GM12878 (cell line): ENCODE results near the gene DMXL1.

Experiments
- EP300 ChIP-seq, 2 experiments: fragments of 150-350 bp in 1 of 2; IDR thresholded peaks; 2 replicates each; pipeline ENCODE4 v1.6.1; 2011 to 2012; ENCODE audit warnings: low read depth in 2 of 2, low read length in 2 of 2, borderline replicate concordance in 1 of 2, improper control_type of control experiment in 1 of 2, inconsistent platforms in 1 of 2; ENCODE audit not compliant: control insufficient read depth in 1 of 2
- GABPA ChIP-seq: IDR thresholded peaks from 2 replicates; pipeline ENCODE4 v1.6.1; 2014; ENCODE audit warnings: antibody characterized with exemption, low read depth, mild to moderate bottlenecking, inconsistent platforms
- HDGF ChIP-seq: fragments of 450-650 bp; IDR thresholded peaks from 2 replicates; pipeline ENCODE4 v1.6.1; 2016; ENCODE audit warnings: antibody characterized with exemption
- RBBP5 ChIP-seq: fragments of 200-600 bp; sonication (generic); conservative IDR thresholded peaks from 2 replicates; pipeline ENCODE4 v1.6.1; 2016
- SIX5 ChIP-seq: IDR thresholded peaks from 2 replicates; pipeline ENCODE4 v1.6.1; 2011; ENCODE audit warnings: mild to moderate bottlenecking, low read depth, low read length, moderate library complexity; ENCODE audit not compliant: severe bottlenecking
- SRF ChIP-seq, 2 experiments: IDR thresholded peaks; 2 replicates each; pipeline ENCODE4 v1.6.1; 2011; ENCODE audit warnings: low read depth in 2 of 2, low read length in 2 of 2, mild to moderate bottlenecking in 1 of 2, moderate library complexity in 1 of 2
- TCF3 ChIP-seq: IDR thresholded peaks from 2 replicates; pipeline ENCODE4 v1.6.1; 2012; ENCODE audit warnings: low read depth, mild to moderate bottlenecking, low read length, borderline replicate concordance; ENCODE audit not compliant: insufficient read depth
- TF ChIP-seq, protein P1 (sequence below), 3 experiments: IDR thresholded peaks in 2 of 3; conservative IDR thresholded peaks in 1 of 3; 2 replicates each; pipeline ENCODE4 v1.5.1; 2011; ENCODE audit warnings: low read depth in 3 of 3, low read length in 3 of 3, mild to moderate bottlenecking in 3 of 3, control low read depth in 2 of 3, moderate library complexity in 2 of 3, inconsistent platforms in 1 of 3, mixed read lengths in 1 of 3; ENCODE audit not compliant: control insufficient read depth in 2 of 3, insufficient read depth in 1 of 3; ENCODE audit errors: extremely low read depth in 1 of 3
- TF ChIP-seq, protein P2 (sequence below): fragments of 450-650 bp; IDR thresholded peaks from 2 replicates; pipeline ENCODE4 v1.6.1; 2017; ENCODE audit warnings: mild to moderate bottlenecking, low read depth, inconsistent platforms; ENCODE audit not compliant: poor library complexity, severe bottlenecking
- TF ChIP-seq, protein P3 (sequence below): IDR thresholded peaks from 2 replicates; pipeline ENCODE4 v1.6.1; 2011; ENCODE audit warnings: low read depth, mild to moderate bottlenecking, low read length, moderate library complexity, borderline replicate concordance; ENCODE audit errors: extremely low read depth

DNA sequence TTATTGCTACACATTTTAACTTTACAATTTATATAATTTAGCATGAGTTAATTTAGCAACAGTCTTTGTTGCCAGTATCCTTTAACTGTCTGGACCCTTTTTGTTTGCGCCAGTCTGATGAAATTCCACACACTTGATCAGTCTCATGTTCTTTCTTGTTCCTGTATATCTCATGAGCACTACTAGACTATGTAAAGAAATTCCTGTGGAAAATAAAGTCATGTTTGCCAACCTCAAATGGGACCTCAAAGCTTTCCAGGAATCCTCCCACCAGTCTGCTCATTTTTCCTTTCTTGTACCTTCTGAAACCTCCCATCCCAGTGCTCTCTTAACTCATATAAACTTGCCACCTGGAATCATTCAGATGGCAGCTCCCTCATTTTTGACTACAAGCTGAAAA is 8.0 kb downstream of the DMXL1 start:
- TF ChIP-seq, protein P1, sequence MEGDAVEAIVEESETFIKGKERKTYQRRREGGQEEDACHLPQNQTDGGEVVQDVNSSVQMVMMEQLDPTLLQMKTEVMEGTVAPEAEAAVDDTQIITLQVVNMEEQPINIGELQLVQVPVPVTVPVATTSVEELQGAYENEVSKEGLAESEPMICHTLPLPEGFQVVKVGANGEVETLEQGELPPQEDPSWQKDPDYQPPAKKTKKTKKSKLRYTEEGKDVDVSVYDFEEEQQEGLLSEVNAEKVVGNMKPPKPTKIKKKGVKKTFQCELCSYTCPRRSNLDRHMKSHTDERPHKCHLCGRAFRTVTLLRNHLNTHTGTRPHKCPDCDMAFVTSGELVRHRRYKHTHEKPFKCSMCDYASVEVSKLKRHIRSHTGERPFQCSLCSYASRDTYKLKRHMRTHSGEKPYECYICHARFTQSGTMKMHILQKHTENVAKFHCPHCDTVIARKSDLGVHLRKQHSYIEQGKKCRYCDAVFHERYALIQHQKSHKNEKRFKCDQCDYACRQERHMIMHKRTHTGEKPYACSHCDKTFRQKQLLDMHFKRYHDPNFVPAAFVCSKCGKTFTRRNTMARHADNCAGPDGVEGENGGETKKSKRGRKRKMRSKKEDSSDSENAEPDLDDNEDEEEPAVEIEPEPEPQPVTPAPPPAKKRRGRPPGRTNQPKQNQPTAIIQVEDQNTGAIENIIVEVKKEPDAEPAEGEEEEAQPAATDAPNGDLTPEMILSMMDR (IDR thresholded peaks at IDR 0.05 in 2 of 3, conservative IDR thresholded peaks at IDR 0.05 in 1 of 3; ENCODE audit: control insufficient read depth in 2 of 3, extremely low read depth in 1 of 3, insufficient read depth in 1 of 3, low read depth in 3 of 3, low read length in 3 of 3) = no peak
- TF ChIP-seq SRF (IDR thresholded peaks at IDR 0.05; ENCODE audit: low read depth in 2 of 2, low read length in 2 of 2) = no peak
- TF ChIP-seq, protein P2, sequence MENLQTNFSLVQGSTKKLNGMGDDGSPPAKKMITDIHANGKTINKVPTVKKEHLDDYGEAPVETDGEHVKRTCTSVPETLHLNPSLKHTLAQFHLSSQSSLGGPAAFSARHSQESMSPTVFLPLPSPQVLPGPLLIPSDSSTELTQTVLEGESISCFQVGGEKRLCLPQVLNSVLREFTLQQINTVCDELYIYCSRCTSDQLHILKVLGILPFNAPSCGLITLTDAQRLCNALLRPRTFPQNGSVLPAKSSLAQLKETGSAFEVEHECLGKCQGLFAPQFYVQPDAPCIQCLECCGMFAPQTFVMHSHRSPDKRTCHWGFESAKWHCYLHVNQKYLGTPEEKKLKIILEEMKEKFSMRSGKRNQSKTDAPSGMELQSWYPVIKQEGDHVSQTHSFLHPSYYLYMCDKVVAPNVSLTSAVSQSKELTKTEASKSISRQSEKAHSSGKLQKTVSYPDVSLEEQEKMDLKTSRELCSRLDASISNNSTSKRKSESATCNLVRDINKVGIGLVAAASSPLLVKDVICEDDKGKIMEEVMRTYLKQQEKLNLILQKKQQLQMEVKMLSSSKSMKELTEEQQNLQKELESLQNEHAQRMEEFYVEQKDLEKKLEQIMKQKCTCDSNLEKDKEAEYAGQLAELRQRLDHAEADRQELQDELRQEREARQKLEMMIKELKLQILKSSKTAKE = no peak
- TF ChIP-seq TCF3 = no peak
- TF ChIP-seq GABPA = no peak
- no peak for TF ChIP-seq RBBP5
- no peak for TF ChIP-seq EP300 (IDR thresholded peaks at IDR 0.05; ENCODE audit: borderline replicate concordance in 1 of 2, control insufficient read depth in 1 of 2, low read depth in 2 of 2, low read length in 2 of 2)
- TF ChIP-seq SIX5 = no peak
- TF ChIP-seq, protein P3, sequence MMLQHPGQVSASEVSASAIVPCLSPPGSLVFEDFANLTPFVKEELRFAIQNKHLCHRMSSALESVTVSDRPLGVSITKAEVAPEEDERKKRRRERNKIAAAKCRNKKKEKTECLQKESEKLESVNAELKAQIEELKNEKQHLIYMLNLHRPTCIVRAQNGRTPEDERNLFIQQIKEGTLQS = no peak
- TF ChIP-seq HDGF = no peak
